Measurements from ENCODE around the gene CD274. TPM values are rescaled to one million over a fixed set of nuclear protein-coding genes. Genes with fewer than 3 reads are reported as not detected.

CD274 gene
- total and polyA plus RNA-seq, 7 experiments from 2014 or later = 2.0 to 38.7 (median 6.6) TPM

GRCh38 chr9:5479994-5480694, 29.8 kb downstream of the CD274 start:
- ChIA-PET POLR2A (interaction anchor here (1.3 kb wide), 1 partner anchor 78 kb away, joined by 3 read pairs; no protein-coding TSS in a partner anchor), CTCF (interaction anchor here (0.8 kb wide), 1 partner anchor 10 kb away, joined by 3 read pairs; no protein-coding TSS in a partner anchor)
- Mint-ChIP-seq H3K27ac (no peak overlapping the region), H3K27me3 (peaks cover 0 to 3% (median 0%) of the 10 kb centered on the region in 5 donors), H3K9me3 (peaks cover 2 to 15% (median 7%) of the 10 kb centered on the region in 11 donors), H3K36me3 (peaks cover 6 to 17% (median 9%) of the 10 kb centered on the region in 5 donors), H3K4me1 (peaks cover 0 to 3% (median 0%) of the 10 kb centered on the region in 7 donors), H3K4me3 (no peak overlapping the region)
- no peak overlapping the region for H3K27ac ChIP-seq (ENCODE audit: low read depth, low read length)
- DNase-seq (no peak), ATAC-seq (no peak)
- no peaks in the 10 kb centered on the region for H3K27me3 ChIP-seq (ENCODE audit: control insufficient read depth in 2 of 2, insufficient read depth in 2 of 2, low read length in 2 of 2)
- H3K4me3 ChIP-seq (ENCODE audit: low read length) = no peak overlapping the region
- H3K4me1 ChIP-seq (ENCODE audit: control insufficient read depth in 2 of 2, insufficient read depth in 2 of 2, low read length in 2 of 2) = no peaks in the 10 kb centered on the region
- no peaks in the 10 kb centered on the region for H3K9me3 ChIP-seq (ENCODE audit: control insufficient read depth in 2 of 3, low read length in 3 of 3)
- no peaks in the 10 kb centered on the region for H3K36me3 ChIP-seq (ENCODE audit: control insufficient read depth in 2 of 3, insufficient read depth in 3 of 3, low read length in 3 of 3)
- intact Hi-C loops (cut with micrococcal nuclease) = loop anchor here in 1 of 2 donors (5.0 kb wide), 1 partner anchor 32 kb away; the partner anchor contains the start of gene PDCD1LG2

- intact Hi-C loops (cut with micrococcal nuclease) = no loop called here
- Mint-ChIP-seq H3K4me3 (no peak overlapping the region), H3K9me3 (peaks cover 2 to 8% (median 6%) of the 10 kb centered on the region in 11 donors), H3K36me3 (peaks cover 6 to 10% (median 6%) of the 10 kb centered on the region in 5 donors), H3K4me1 (peaks cover 0 to 3% (median 0%) of the 10 kb centered on the region in 7 donors), H3K27ac (no peak overlapping the region), H3K27me3 (peaks cover 0 to 3% (median 0%) of the 10 kb centered on the region in 5 donors)
- Histone ChIP-seq H3K36me3 (ENCODE audit: control insufficient read depth in 2 of 3, insufficient read depth in 3 of 3, low read length in 3 of 3) (no peaks in the 10 kb centered on the region), H3K4me1 (ENCODE audit: control insufficient read depth in 2 of 2, insufficient read depth in 2 of 2, low read length in 2 of 2) (no peaks in the 10 kb centered on the region), H3K27me3 (ENCODE audit: control insufficient read depth in 2 of 2, insufficient read depth in 2 of 2, low read length in 2 of 2) (no peaks in the 10 kb centered on the region), H3K4me3 (ENCODE audit: low read length) (no peak overlapping the region), H3K9me3 (ENCODE audit: control insufficient read depth in 2 of 3, low read length in 3 of 3) (no peaks in the 10 kb centered on the region), H3K27ac (ENCODE audit: low read depth, low read length) (no peak overlapping the region)
- CTCF ChIA-PET = no interaction called here
- ATAC-seq (no peak), DNase-seq (no peak)
- POLR2A ChIA-PET = interaction anchor here (1.3 kb wide), 1 partner anchor 77 kb away, joined by 3 read pairs; no protein-coding TSS in a partner anchor
Observed at GRCh38 chr9:5480919-5481318, 30.6 kb downstream of the CD274 start.

- DNase-seq = no peak
- H3K4me1 ChIP-seq (ENCODE audit: control insufficient read depth in 2 of 2, insufficient read depth in 2 of 2, low read length in 2 of 2) = no peaks in the 10 kb centered on the region
- H3K27me3 ChIP-seq (ENCODE audit: control insufficient read depth in 2 of 2, insufficient read depth in 2 of 2, low read length in 2 of 2) = no peaks in the 10 kb centered on the region
- H3K9me3 ChIP-seq (ENCODE audit: control insufficient read depth in 2 of 3, low read length in 3 of 3) = no peaks in the 10 kb centered on the region
- H3K4me1 Mint-ChIP-seq = peaks cover 0 to 3% (median 0%) of the 10 kb centered on the region in 7 donors
- H3K9me3 Mint-ChIP-seq = peaks cover 0 to 4% (median 1%) of the 10 kb centered on the region in 11 donors
- H3K36me3 ChIP-seq (ENCODE audit: control insufficient read depth in 2 of 3, insufficient read depth in 3 of 3, low read length in 3 of 3) = no peaks in the 10 kb centered on the region
- no peak for ATAC-seq
- ChIA-PET CTCF (no interaction called here), POLR2A (no interaction called here)
- H3K4me3 Mint-ChIP-seq = no peak overlapping the region
- intact Hi-C loops (cut with micrococcal nuclease) = no loop called here
- H3K27ac Mint-ChIP-seq = no peak overlapping the region
- H3K4me3 ChIP-seq (ENCODE audit: low read length) = no peak overlapping the region
- peaks cover 1 to 5% (median 1%) of the 10 kb centered on the region in 5 donors for H3K36me3 Mint-ChIP-seq
- no peak overlapping the region for H3K27ac ChIP-seq (ENCODE audit: low read depth, low read length)
- H3K27me3 Mint-ChIP-seq = peaks cover 0 to 3% (median 0%) of the 10 kb centered on the region in 5 donors
Observed at GRCh38 chr9:5481322-5482040, 31.1 kb downstream of the CD274 start.

DNA sequence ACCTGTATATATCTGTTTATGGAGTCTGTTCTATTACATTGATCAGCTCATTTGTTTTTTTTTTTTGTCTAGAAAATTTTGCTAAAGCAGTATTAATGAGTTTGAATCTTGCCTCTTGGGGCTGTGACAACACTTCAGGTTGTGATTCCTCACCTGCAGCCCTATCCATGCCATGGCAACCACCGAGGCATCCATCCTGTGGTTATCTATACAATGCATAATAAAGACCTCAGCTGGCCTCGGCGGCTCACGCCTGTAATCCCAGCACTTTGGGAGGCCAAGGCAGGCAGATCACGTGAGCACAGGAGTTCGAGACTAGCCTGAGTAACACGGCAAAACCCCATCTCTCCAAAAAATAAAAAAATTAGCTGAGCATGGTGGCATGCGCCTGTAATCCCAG, 31.9 kb downstream of the CD274 start:
- Mint-ChIP-seq H3K27ac (no peak overlapping the region), H3K36me3 (peaks cover 0 to 4% (median 0%) of the 10 kb centered on the region in 5 donors), H3K4me3 (no peak overlapping the region), H3K27me3 (peaks cover 0 to 4% (median 0%) of the 10 kb centered on the region in 5 donors), H3K4me1 (peaks cover 0 to 3% (median 0%) of the 10 kb centered on the region in 7 donors), H3K9me3 (peaks cover 0 to 3% (median 0%) of the 10 kb centered on the region in 11 donors)
- ChIA-PET POLR2A (interaction anchor here (0.6 kb wide), 1 partner anchor 436 kb away, joined by 4 read pairs; no protein-coding TSS in a partner anchor), CTCF (interaction anchor here (0.6 kb wide), 1 partner anchor 418 kb away, joined by 6 read pairs; no protein-coding TSS in a partner anchor)
- Histone ChIP-seq H3K4me1 (ENCODE audit: control insufficient read depth in 2 of 2, insufficient read depth in 2 of 2, low read length in 2 of 2) (no peaks in the 10 kb centered on the region), H3K27me3 (ENCODE audit: control insufficient read depth in 2 of 2, insufficient read depth in 2 of 2, low read length in 2 of 2) (no peaks in the 10 kb centered on the region), H3K36me3 (ENCODE audit: control insufficient read depth in 2 of 3, insufficient read depth in 3 of 3, low read length in 3 of 3) (no peaks in the 10 kb centered on the region), H3K9me3 (ENCODE audit: control insufficient read depth in 2 of 3, low read length in 3 of 3) (no peaks in the 10 kb centered on the region), H3K4me3 (ENCODE audit: low read length) (no peak overlapping the region), H3K27ac (ENCODE audit: low read depth, low read length) (no peak overlapping the region)
- DNase-seq (no peak), ATAC-seq (no peak)
- intact Hi-C loops (cut with micrococcal nuclease) = no loop called here

DNA sequence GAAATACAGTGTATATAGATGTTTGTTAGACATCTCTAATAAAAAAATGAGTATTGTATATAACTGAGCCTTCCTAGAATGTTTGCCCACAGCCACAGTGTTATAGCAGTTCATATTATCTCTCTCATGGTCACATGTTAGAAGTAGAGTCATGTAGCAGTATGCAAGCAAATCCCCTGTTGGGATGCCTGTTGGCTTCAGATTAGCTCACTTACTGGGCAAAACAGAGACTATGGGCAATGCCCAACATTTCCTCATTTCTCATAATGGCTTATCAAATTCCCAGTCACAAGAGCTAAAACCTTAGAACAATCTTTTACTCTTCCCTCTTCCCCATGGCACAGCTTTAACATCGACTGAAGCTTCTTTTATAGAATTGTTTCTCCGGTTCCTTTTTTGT, 33.0 kb downstream of the CD274 start:
- H3K9me3 ChIP-seq (ENCODE audit: control insufficient read depth in 2 of 3, low read length in 3 of 3) = no peaks in the 10 kb centered on the region
- H3K36me3 ChIP-seq (ENCODE audit: control insufficient read depth in 2 of 3, insufficient read depth in 3 of 3, low read length in 3 of 3) = no peaks in the 10 kb centered on the region
- Mint-ChIP-seq H3K36me3 (peaks cover 0 to 5% (median 0%) of the 10 kb centered on the region in 5 donors), H3K27ac (no peak overlapping the region), H3K4me1 (peaks cover 0 to 1% (median 0%) of the 10 kb centered on the region in 7 donors), H3K4me3 (no peak overlapping the region), H3K27me3 (peaks cover 0 to 7% (median 0%) of the 10 kb centered on the region in 5 donors), H3K9me3 (peaks cover 0 to 3% (median 0%) of the 10 kb centered on the region in 11 donors)
- H3K27me3 ChIP-seq (ENCODE audit: control insufficient read depth in 2 of 2, insufficient read depth in 2 of 2, low read length in 2 of 2) = no peaks in the 10 kb centered on the region
- H3K4me3 ChIP-seq (ENCODE audit: low read length) = no peak overlapping the region
- CTCF ChIA-PET = no interaction called here
- no peak overlapping the region for H3K27ac ChIP-seq (ENCODE audit: low read depth, low read length)
- H3K4me1 ChIP-seq (ENCODE audit: control insufficient read depth in 2 of 2, insufficient read depth in 2 of 2, low read length in 2 of 2) = no peaks in the 10 kb centered on the region
- DNase-seq = no peak
- no peak for ATAC-seq
- intact Hi-C loops (cut with micrococcal nuclease) = no loop called here
- POLR2A ChIA-PET = no interaction called here

GRCh38 chr9:5485378-5486085, 35.2 kb downstream of the CD274 start:
- H3K36me3 ChIP-seq (ENCODE audit: control insufficient read depth in 2 of 3, insufficient read depth in 3 of 3, low read length in 3 of 3) = no peaks in the 10 kb centered on the region
- H3K9me3 ChIP-seq (ENCODE audit: control insufficient read depth in 2 of 3, low read length in 3 of 3) = no peaks in the 10 kb centered on the region
- Mint-ChIP-seq H3K27me3 (peaks cover 0 to 7% (median 0%) of the 10 kb centered on the region in 5 donors), H3K4me1 (peaks cover 0 to 3% (median 0%) of the 10 kb centered on the region in 7 donors), H3K36me3 (peaks cover 0 to 2% (median 0%) of the 10 kb centered on the region in 5 donors), H3K9me3 (no peaks in the 10 kb centered on the region), H3K27ac (no peak overlapping the region), H3K4me3 (no peak overlapping the region)
- CTCF ChIA-PET = no interaction called here
- peak; percentile 70 for ATAC-seq
- intact Hi-C loops (cut with micrococcal nuclease) = loop anchor here in 1 of 2 donors (2.0 kb wide), 1 partner anchor 25 kb away; the partner anchor contains the start of gene PDCD1LG2
- no peaks in the 10 kb centered on the region for H3K27me3 ChIP-seq (ENCODE audit: control insufficient read depth in 2 of 2, insufficient read depth in 2 of 2, low read length in 2 of 2)
- H3K4me3 ChIP-seq (ENCODE audit: low read length) = no peak overlapping the region
- POLR2A ChIA-PET = interaction anchor here (0.5 kb wide), 1 partner anchor 42 kb away, joined by 3 read pairs; no protein-coding TSS in a partner anchor
- no peaks in the 10 kb centered on the region for H3K4me1 ChIP-seq (ENCODE audit: control insufficient read depth in 2 of 2, insufficient read depth in 2 of 2, low read length in 2 of 2)
- H3K27ac ChIP-seq (ENCODE audit: low read depth, low read length) = no peak overlapping the region
- no peak for DNase-seq

Data from naive thymus-derived CD4-positive, alpha-beta T cell (primary cell).